HG03095 (cell line): Measurements from ENCODE around the gene WFDC12.
"Not testable (repeated sequence)": the region's sequence is repeated elsewhere in the genome, so short reads cannot be mapped to it uniquely, and the experiment has no call there.

Experiments
- ATAC-seq: cut with Tn5 transposase; IDR thresholded peaks from one replicate; pipeline ENCODE4 v1.9.1; 2021; ENCODE audit warnings: moderate library complexity; ENCODE audit not compliant: unreplicated experiment

The WFDC12 gene

GRCh38 chr20:45124365-45124764 lies at the start of gene WFDC12:
WFDC12 (minus strand) TSS chr20:45124465; CDS start chr20:45124447, 18 bp downstream.
- ATAC-seq: no peak

- no peak for ATAC-seq
These were observed 49.3 kb upstream of the WFDC12 start for GRCh38 chr20:45173522-45173921.

- no peak for ATAC-seq
These were observed 40.6 kb upstream of the WFDC12 start for GRCh38 chr20:45164906-45165305.

GRCh38 chr20:45163083-45163803 lies 39.0 kb upstream of the WFDC12 start:
- no peak for ATAC-seq

DNA sequence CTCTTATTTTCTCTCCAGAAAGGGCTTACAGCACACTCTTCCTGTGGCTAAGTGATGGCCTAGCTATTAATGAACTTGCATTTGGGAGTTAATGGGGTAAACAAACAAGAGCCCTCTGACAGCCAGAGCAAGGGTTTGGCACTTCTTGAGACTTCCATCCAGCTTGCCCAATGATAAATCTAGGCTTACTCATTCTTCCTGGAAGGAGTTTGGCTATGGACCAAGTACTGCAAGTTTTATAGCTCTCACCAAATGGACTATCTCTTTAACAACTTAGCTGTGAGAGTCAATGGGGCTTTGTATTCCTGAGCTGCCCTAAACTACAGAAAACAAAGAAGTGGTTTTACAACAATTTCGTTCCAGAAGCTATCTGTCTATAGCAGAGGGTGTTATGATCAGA lies 33.7 kb upstream of the WFDC12 start:
- ATAC-seq: no peak

GRCh38 chr20:45156713-45157112 lies 32.4 kb upstream of the WFDC12 start:
- ATAC-seq: no peak

- not testable (repeated sequence) for ATAC-seq
These were observed 30.5 kb upstream of the WFDC12 start for GRCh38 chr20:45154794-45155193.

DNA sequence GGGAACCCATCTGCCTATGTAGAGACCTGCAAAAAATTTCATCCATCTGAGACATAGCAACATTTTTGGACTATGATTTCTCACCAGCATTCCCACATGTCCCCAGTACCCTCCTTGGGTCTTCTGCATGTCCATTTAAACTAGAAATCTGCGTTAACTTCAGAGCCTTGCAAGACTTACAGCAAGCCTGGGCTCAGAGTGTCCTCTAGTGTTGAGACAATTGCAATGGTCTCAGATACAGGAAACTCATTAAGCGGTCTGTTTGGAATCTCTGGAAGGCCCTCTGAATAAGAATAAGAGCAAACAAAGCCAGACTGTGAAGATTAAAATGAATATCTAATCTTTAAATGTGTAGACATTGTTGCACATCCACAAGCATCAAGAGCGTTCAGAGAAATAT lies 29.9 kb upstream of the WFDC12 start:
- no peak for ATAC-seq

GRCh38 chr20:45153752-45154151 lies 29.5 kb upstream of the WFDC12 start:
- no peak for ATAC-seq

DNA sequence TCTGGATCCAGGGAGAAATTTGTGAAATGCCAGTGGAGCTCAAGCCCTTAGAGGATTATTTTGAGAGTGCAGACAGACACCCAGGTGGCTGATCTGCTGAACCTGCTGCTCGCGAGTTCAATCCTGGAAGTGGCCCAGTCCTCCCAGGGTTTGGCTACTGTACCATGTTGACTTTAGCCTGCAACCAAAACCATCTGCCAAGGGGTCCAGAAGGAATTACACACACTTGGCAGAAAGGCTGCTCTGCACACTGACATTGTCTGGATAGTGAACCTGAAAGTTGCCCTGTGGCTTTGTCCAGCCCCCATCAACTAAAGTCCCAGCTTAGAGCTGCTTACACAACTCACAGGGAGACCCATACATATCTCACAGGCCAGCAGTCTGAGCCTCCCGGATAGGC lies 28.9 kb upstream of the WFDC12 start:
- no peak for ATAC-seq

DNA sequence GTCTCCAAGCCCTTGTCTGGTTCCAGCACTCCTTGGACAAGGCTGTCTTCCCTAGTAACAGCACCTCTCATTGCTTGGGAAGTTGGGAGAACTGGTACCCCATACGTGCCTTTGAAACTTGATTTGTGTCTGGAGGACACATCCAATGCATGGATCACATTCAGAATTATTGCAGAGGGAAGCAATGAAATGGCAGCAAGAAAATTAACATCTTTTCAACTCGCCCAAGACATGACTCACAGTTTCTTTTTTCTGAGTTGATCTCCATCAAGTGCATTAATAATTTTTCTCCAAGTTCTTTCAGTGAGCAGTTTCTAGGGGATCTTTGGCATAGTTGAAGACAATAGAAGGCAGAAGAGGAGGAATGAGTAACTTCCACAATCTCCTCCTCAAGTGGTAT lies 28.1 kb upstream of the WFDC12 start:
- no peak for ATAC-seq

DNA sequence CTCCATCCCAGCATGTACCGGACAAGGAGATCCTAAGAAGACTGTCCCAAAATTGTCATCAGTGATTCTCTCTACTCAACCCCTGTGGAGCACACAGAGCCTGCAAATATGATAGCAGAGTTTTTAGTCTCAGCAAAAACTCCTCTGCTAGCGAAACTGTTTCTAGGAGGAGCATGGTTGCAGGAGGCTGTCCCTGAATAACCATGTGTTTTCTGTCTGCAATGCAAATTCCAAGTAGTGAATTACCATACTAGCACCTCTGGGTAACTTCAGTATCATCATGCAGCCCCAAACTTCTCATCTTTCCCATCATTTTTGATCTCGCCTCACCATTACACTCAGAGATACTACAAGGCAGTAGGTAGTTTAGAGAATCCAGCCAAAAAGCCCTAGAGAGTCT lies 24.8 kb upstream of the WFDC12 start:
- ATAC-seq: no peak

- ATAC-seq: no peak
These were observed 16.6 kb upstream of the WFDC12 start for GRCh38 chr20:45140836-45141235.

GRCh38 chr20:45139733-45140375 lies 15.6 kb upstream of the WFDC12 start:
- not testable (repeated sequence) for ATAC-seq

DNA sequence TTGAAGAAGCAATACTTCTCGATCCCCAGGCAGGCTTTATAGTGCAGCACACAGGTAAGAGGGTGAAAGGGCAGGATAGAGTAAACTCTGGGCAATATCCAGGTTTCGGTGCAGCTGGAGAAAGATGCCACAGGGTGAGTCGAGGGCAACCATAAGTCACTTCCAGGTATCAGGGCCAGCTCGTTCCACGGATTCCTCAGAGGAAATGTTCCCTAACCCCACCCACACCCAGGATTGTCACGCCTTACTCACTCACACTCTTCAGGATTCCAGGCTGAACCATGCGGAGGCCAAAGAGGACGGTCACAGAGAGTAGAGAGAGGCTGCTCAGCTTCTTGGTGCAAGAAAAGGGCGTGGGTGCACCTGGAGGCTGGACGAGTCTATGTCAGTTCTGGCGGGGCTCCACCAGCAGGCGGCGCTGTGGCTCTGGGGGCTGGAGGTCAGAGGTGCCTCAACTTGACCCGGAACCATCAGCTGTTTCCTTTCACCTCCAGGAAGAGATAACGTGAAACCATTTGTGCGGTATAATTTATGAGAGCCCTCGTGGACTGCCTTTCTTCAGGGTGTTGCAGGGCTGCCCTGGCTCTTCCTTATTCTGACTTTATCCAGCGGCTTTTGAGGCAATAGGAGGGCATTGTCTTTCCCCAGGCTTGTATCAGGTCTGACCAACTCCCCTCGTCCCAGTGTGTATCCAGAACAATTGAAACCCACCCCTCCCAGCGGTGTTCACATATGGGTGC lies 14.5 kb upstream of the WFDC12 start:
- ATAC-seq: no peak

GRCh38 chr20:45136911-45137310 lies 12.6 kb upstream of the WFDC12 start:
- no peak for ATAC-seq

- no peak for ATAC-seq
These were observed 3.8 kb upstream of the WFDC12 start for GRCh38 chr20:45128099-45128498.

GRCh38 chr20:45121388-45121787 lies 2.9 kb downstream of the WFDC12 start:
- no peak for ATAC-seq

DNA sequence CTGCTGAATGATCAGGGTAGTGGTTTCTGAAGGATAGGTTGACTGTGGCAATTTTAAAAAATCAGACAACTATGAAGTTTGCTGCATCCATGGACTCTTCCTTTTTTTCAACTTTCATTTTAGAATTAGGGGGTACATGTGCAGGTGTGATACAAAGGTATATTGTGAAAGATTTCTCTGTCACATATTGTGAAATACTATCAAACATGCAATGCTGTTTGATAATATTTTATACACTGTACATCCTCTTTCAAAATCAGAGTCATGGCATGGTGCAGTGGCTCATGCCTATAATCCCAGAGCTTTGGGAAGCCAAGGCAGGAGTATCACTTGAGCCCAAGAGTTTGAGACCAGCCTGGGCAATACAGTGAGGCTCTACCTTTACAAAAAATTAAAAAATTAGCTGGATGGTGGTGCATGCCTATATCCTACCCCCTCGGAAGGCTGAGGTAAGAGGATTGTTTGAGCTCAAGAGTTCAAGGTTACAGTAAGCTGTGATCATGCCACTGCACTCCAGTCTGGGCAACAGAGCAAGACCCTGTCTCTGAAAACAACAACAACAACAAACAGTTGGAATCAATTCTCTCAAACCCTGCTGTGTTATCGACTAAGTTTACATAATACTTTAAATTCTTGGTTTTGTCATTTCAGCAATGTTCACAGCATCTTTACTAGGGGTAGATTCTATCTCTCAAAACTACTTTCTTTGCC lies 4.6 kb downstream of the WFDC12 start:
- no peak for ATAC-seq

DNA sequence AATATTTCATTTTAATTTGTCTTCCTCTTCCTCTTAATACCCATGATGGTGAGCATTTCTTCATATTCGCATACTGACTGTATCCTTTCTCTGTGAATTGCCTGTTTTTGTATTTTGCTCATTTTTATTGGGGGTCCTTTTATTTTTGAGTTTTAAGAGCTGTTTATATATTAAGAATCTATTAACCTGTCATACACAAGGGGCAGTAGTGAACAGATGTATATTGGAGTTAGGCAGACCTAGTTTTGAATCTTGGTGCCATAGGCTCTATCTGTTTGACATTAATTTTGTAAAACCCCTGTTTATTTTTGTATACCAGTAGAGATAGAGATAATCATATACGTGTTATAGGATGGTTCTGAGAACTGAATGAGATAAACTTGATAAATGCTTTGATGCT lies 6.2 kb downstream of the WFDC12 start:
- no peak for ATAC-seq

GRCh38 chr20:45117581-45117980 lies 6.7 kb downstream of the WFDC12 start:
- ATAC-seq: no peak
